Skeletal muscle tissue (tissue), 4 donors: ENCODE data around the gene SPEN. TPM values are rescaled to one million over a fixed set of nuclear protein-coding genes. Genes with fewer than 3 reads are reported as not detected.

ENCODE experiments used
- H3K27ac ChIP-seq: one replicate; pipeline ENCODE4 v1.7.0; 2013; ENCODE audit warnings: mild to moderate bottlenecking, low read depth, low read length, inconsistent platforms
- H3K27me3 ChIP-seq, 3 donors: one replicate each; pipeline ENCODE4 v1.7.0; 2013; ENCODE audit warnings: low read length in 3 of 3; ENCODE audit not compliant: control insufficient read depth in 3 of 3, insufficient read depth in 3 of 3
- H3K36me3 ChIP-seq, 3 donors: one replicate each; pipeline ENCODE4 v1.7.0; 2013; ENCODE audit warnings: low read length in 3 of 3; ENCODE audit not compliant: control insufficient read depth in 3 of 3, insufficient read depth in 3 of 3
- H3K4me1 ChIP-seq, 3 donors: one replicate each; pipeline ENCODE4 v1.7.0; 2013; ENCODE audit warnings: low read length in 3 of 3, mild to moderate bottlenecking in 3 of 3; ENCODE audit not compliant: control insufficient read depth in 3 of 3, insufficient read depth in 3 of 3
- H3K4me3 ChIP-seq, 3 donors: one replicate each; pipeline ENCODE4 v1.7.0; 2013; ENCODE audit warnings: low read length in 3 of 3
- H3K9ac ChIP-seq, 3 donors: one replicate each; pipeline ENCODE4 v1.7.0; 2013; ENCODE audit warnings: low read length in 3 of 3, mild to moderate bottlenecking in 3 of 3, moderate library complexity in 2 of 3, low read depth in 1 of 3
- H3K9me3 ChIP-seq, 3 donors: one replicate each; pipeline ENCODE4 v1.7.0; 2013; ENCODE audit warnings: low read length in 3 of 3; ENCODE audit not compliant: control insufficient read depth in 3 of 3
- total RNA-seq: library from RNA; depleted of rRNA; stranded (reverse); fragments of >200 nt; gene quantifications from one replicate; pipeline ENCODE4 v1.2.3, GENCODE V29; 2014
- donor health status: Osteomylitis.

The SPEN gene
- total RNA-seq, 1 donor from 2014 or later: 21.4 TPM

DNA sequence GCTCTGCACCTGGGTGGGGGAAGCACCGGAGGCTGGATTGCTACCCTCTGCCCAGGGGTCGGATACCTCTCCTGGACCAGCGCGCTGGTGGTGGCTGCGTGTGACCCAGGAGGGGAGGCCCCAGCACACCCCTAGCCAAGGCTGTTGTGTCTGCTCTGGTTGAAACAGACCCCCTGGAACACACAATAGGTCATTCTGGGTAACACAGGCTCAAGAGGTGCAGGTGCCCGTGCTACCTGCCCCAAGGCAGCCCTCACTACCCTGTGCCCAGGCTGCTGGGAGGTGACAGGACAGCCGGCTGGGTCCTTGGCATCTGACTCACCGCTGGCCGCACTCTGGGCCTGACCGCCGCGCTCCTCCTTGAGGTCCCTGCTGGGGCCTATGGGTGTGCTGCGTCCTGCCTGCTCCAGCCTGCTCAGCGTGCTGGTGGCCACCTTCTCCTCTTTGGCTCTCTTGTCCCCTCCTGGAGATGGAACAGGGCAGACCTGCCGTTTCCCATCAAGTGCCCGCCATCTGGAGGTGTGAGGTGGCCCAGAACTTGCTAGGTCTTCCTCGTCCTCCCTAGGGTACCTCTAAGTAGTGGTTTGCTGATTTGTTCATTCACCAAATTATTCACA lies 98.4 kb downstream of the SPEN start:
- H3K4me1 ChIP-seq: peaks cover 37 to 55% (median 44%) of the 10 kb centered on the region in 3 donors

GRCh38 chr1:15946571-15947381 lies 99.3 kb downstream of the SPEN start:
- Histone ChIP-seq H3K4me1 (peaks cover 38 to 55% (median 44%) of the 10 kb centered on the region in 3 donors), H3K36me3 (peaks cover 52 to 60% (median 57%) of the 10 kb centered on the region in 3 donors), H3K9me3 (no peaks in the 10 kb centered on the region), H3K4me3 (no peak overlapping the region), H3K9ac (no peak overlapping the region), H3K27me3 (no peaks in the 10 kb centered on the region), H3K27ac (no peak overlapping the region)

More for the DNA sequence above, 98.4 kb downstream of the SPEN start:
- Histone ChIP-seq H3K36me3 (peaks cover 59 to 65% (median 63%) of the 10 kb centered on the region in 3 donors), H3K27me3 (no peaks in the 10 kb centered on the region), H3K9ac (no peak overlapping the region), H3K4me3 (no peak overlapping the region), H3K27ac (no peak overlapping the region), H3K9me3 (no peaks in the 10 kb centered on the region)

GRCh38 chr1:15947382-15948090 lies 100.0 kb downstream of the SPEN start:
- H3K4me1 ChIP-seq: peaks cover 43 to 55% (median 48%) of the 10 kb centered on the region in 3 donors
- peaks cover 44 to 54% (median 51%) of the 10 kb centered on the region in 3 donors for H3K36me3 ChIP-seq
- H3K9ac ChIP-seq: no peak overlapping the region
- H3K27ac ChIP-seq: no peak overlapping the region
- H3K9me3 ChIP-seq: no peaks in the 10 kb centered on the region
- no peaks in the 10 kb centered on the region for H3K27me3 ChIP-seq
- H3K4me3 ChIP-seq: no peak overlapping the region

GRCh38 chr1:15948091-15948591 lies 100.6 kb downstream of the SPEN start:
- Histone ChIP-seq H3K4me3 (no peak overlapping the region), H3K9me3 (no peaks in the 10 kb centered on the region), H3K9ac (no peak overlapping the region), H3K36me3 (peaks cover 38 to 48% (median 45%) of the 10 kb centered on the region in 3 donors), H3K27ac (peak overlapping the region; percentile 92), H3K27me3 (no peaks in the 10 kb centered on the region), H3K4me1 (peaks cover 48 to 59% (median 52%) of the 10 kb centered on the region in 3 donors)

GRCh38 chr1:15948595-15949452 lies 101.3 kb downstream of the SPEN start:
- no peaks in the 10 kb centered on the region for H3K9me3 ChIP-seq
- H3K27me3 ChIP-seq: no peaks in the 10 kb centered on the region
- H3K27ac ChIP-seq: peak overlapping the region; percentile 92
- H3K36me3 ChIP-seq: peaks cover 31 to 42% (median 38%) of the 10 kb centered on the region in 3 donors
- peaks cover 54 to 66% (median 59%) of the 10 kb centered on the region in 3 donors for H3K4me1 ChIP-seq
- peak overlapping the region; percentile 66 to 74 (median 72) for H3K9ac ChIP-seq
- H3K4me3 ChIP-seq: peak overlapping the region; percentile 54 to 72 (median 59)

- no peaks in the 10 kb centered on the region for H3K27me3 ChIP-seq
- peaks cover 60 to 72% (median 66%) of the 10 kb centered on the region in 3 donors for H3K4me1 ChIP-seq
- H3K9ac ChIP-seq: peak overlapping the region; percentile 66 to 74 (median 72)
- peak overlapping the region; percentile 92 for H3K27ac ChIP-seq
- peaks cover 23 to 34% (median 31%) of the 10 kb centered on the region in 3 donors for H3K36me3 ChIP-seq
- H3K4me3 ChIP-seq: peak overlapping the region; percentile 54 to 72 (median 59)
- H3K9me3 ChIP-seq: no peaks in the 10 kb centered on the region
Measured at GRCh38 chr1:15949453-15950245, 102.1 kb downstream of the SPEN start.

DNA sequence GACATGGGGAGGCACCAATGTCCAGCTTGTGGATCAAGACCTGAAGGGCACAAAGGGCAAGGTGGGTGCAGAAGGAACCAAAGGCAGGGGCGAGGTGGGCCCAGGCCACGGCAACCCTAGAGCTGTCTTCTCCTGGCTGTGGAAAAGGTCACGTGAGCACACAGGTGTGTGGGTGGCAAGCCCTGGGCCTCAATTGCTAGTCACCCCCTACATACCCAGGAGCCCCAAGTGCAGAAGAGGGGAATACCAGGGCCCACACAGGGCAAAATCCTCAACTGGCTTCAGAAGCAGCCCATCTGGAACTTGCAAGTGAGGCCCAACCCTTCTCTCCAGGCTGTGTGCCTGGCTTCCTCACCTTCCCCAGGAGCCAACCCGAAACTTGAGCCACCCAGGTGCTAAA lies 102.8 kb downstream of the SPEN start:
- Histone ChIP-seq H3K27ac (peak overlapping the region; percentile 92), H3K4me1 (peaks cover 60 to 72% (median 66%) of the 10 kb centered on the region in 3 donors), H3K27me3 (no peaks in the 10 kb centered on the region), H3K9me3 (no peaks in the 10 kb centered on the region), H3K4me3 (peak overlapping the region; percentile 10 to 72 (median 44)), H3K36me3 (peaks cover 20 to 27% (median 24%) of the 10 kb centered on the region in 3 donors), H3K9ac (peak overlapping the region in 2 of 3 donors; percentile 66 to 72)

- Histone ChIP-seq H3K36me3 (peaks cover 15 to 23% (median 19%) of the 10 kb centered on the region in 3 donors), H3K9me3 (no peaks in the 10 kb centered on the region), H3K9ac (peak overlapping the region in 2 of 3 donors; percentile 66 to 72), H3K4me3 (no peak overlapping the region), H3K27me3 (no peaks in the 10 kb centered on the region), H3K4me1 (peaks cover 60 to 72% (median 66%) of the 10 kb centered on the region in 3 donors), H3K27ac (peak overlapping the region; percentile 92)
Measured at GRCh38 chr1:15950763-15951295, 103.3 kb downstream of the SPEN start.
